GOT3 (cell line): ENCODE measurements around the gene SLIT3.

Experiments
- DNase-seq: peaks from one replicate; lab custom pipeline; 2025; ENCODE audit warnings: mixed read lengths; lab: John Stamatoyannopoulos, UW

Gene SLIT3

GRCh38 chr5:168796593-168797580 lies 504.1 kb downstream of the SLIT3 start:
- no peak for DNase-seq

- no peak for DNase-seq
Observed at GRCh38 chr5:168796000-168796399, 504.9 kb downstream of the SLIT3 start.

- no peak for DNase-seq
Observed at GRCh38 chr5:168793841-168794837, 506.8 kb downstream of the SLIT3 start.

GRCh38 chr5:168792678-168793077 lies 508.3 kb downstream of the SLIT3 start:
- no peak for DNase-seq

- no peak for DNase-seq
Observed at GRCh38 chr5:168790671-168791250, 510.2 kb downstream of the SLIT3 start.

- no peak for DNase-seq
Observed at GRCh38 chr5:168790002-168790635, 510.8 kb downstream of the SLIT3 start.

- no peak for DNase-seq
Observed at GRCh38 chr5:168788786-168789185, 512.2 kb downstream of the SLIT3 start.

- DNase-seq = no peak
Observed at GRCh38 chr5:168788107-168788506, 512.8 kb downstream of the SLIT3 start.

GRCh38 chr5:168786147-168786546 lies 514.8 kb downstream of the SLIT3 start:
- no peak for DNase-seq

- DNase-seq = no peak
Observed at GRCh38 chr5:168784454-168784853, 516.5 kb downstream of the SLIT3 start.

GRCh38 chr5:168781941-168782571 lies 518.9 kb downstream of the SLIT3 start:
- no peak for DNase-seq

GRCh38 chr5:168780888-168781287 lies 520.1 kb downstream of the SLIT3 start:
- no peak for DNase-seq

- no peak for DNase-seq
Observed at GRCh38 chr5:168779333-168779732, 521.6 kb downstream of the SLIT3 start.

- DNase-seq = no peak
Observed at GRCh38 chr5:168778536-168778935, 522.4 kb downstream of the SLIT3 start.

- no peak for DNase-seq
Observed at GRCh38 chr5:168777651-168778050, 523.3 kb downstream of the SLIT3 start.

GRCh38 chr5:168776070-168776469 lies 524.9 kb downstream of the SLIT3 start:
- no peak for DNase-seq

GRCh38 chr5:168773226-168773625 lies 527.7 kb downstream of the SLIT3 start:
- DNase-seq = no peak

- no peak for DNase-seq
Observed at GRCh38 chr5:168772316-168772961, 528.5 kb downstream of the SLIT3 start.

GRCh38 chr5:168771678-168772077 lies 529.3 kb downstream of the SLIT3 start:
- DNase-seq = no peak

GRCh38 chr5:168770996-168771395 lies 529.9 kb downstream of the SLIT3 start:
- DNase-seq = no peak
